Hematopoietic multipotent progenitor cell treated with erythropoietin and hydrocortisone succinate and interleukin-3 and kit ligand, for 15 days (in vitro differentiated cells): Measurements from ENCODE around the gene VIPR1.

Experiments
- DNase-seq: peaks from one replicate; pipeline ENCODE4 v3.0.0-alpha.2; 2015; ENCODE audit warnings: low spot score

VIPR1 gene, protein sequence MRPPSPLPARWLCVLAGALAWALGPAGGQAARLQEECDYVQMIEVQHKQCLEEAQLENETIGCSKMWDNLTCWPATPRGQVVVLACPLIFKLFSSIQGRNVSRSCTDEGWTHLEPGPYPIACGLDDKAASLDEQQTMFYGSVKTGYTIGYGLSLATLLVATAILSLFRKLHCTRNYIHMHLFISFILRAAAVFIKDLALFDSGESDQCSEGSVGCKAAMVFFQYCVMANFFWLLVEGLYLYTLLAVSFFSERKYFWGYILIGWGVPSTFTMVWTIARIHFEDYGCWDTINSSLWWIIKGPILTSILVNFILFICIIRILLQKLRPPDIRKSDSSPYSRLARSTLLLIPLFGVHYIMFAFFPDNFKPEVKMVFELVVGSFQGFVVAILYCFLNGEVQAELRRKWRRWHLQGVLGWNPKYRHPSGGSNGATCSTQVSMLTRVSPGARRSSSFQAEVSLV

DNA sequence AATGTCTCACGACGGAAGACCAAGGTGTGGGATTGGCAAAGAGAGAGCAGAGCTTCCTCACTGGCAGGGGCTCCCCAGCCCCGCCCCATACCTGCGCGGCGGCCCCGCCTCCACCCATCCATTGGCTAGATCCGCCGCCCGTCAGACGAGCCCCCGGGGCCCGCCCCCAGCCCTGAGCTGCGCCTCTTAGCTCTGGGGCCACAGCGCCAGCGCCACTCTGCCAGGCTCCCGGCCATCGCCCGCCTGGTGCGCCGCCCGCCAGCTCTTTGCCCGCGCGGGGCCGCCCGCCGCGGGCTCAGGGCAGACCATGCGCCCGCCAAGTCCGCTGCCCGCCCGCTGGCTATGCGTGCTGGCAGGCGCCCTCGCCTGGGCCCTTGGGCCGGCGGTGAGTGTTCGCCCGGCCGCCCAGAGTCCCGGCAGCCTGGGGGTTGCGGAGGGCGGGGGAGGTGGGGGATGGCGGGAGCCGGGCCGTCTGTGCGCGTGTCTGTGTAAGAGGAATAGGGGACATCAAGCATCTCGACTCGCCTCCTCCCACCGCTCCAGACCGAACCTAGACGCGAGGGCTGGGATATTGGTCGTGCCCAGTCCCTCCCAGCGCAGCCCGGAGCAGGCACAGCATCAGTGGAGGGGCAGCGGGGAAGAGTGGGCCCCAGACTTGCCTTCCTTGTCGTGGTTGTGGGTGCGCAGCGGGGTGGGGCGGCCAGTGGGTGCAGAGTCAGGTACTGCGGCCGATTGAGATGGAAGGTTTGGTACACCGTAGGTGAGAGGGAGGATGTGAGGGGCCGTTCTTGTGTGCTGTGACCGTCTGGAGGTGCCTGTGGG, at the start of gene VIPR1:
Gene VIPR1, plus strand, starts transcription at position 215 of the 822 bp plus-strand sequence. Its CDS starts 93 bp downstream, at position 308.
- peak; percentile 12 for DNase-seq

- no peak for DNase-seq
These were observed 46.2 kb upstream of the VIPR1 start for GRCh38 chr3:42456211-42456610.

- no peak for DNase-seq
These were observed 43.3 kb upstream of the VIPR1 start for GRCh38 chr3:42459151-42459550.

DNA sequence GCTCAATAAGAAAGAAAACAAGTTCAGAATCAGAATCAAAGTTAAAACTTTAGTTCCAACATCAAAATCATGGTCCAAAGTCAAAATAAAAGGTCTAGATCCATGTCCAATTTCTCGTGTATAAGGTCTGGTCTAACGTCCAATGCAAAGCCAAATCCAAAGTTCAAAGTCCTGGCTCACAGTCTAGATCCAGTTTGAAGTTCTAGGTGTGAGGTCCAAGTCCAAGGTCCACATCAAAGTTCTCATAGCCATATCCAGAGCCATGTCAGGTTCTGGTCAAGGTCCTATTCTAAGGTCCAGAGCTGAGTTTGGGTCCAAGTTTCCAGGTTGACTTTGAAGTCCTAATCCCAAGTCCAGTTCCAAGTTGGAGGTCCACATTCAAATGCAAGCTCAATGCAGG, 40.7 kb upstream of the VIPR1 start:
- DNase-seq, result no peak

DNA sequence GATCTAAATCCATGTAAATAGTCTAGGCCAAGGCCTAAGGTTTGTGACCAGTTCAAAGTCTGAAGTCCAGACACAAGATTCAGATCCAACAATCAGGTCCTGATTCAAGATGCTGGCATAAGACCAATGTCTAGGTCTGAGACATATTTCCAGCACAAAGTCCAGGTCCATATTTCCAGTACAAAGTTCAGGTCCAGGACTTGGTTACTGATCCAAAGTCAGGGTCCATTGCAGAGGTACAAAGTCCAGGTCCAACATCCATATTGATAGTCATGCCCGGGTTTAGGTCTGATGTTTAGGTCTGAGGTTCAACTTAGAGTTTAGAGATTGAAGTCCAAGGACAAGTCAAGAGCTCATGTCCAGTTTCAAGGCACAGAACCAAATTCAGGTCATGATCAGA, 39.4 kb upstream of the VIPR1 start:
- no peak for DNase-seq

DNA sequence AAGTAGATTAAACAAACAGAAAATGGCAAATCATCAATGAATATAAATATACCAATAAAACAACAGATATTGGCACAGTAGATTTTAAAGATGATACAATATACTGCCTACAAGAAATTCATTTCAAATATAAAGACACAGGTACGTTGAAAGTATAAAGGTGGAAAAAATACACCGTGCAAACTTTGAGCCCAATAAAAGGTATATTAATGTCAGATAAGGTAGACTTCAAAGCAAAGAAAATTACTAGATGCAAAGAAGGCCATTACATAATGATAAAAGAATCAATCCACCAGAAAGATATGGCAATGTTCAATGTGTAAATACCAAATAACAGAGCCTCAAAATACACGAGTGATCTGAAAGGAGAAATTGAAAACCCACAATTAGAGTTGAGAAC, 34.3 kb upstream of the VIPR1 start:
- DNase-seq, result no peak

DNA sequence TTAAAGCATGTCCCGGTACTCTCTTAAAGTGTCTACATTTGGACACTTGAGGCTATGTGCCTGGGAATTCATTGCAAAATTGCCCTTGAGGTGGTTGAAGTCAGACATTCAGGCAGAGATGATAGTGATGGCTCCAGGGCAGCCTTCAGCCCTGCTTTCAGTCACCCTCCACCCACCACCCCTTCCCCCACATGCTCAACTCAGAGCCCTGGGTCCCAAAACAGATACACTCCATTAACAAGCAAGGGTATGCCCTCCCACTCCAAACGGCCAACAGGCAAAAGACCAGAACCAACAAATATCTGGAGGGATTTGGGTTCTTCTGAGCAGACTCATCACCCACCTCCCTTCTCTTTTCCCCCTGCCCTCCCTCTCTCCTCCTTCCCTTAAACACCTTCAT, 29.9 kb upstream of the VIPR1 start:
- no peak for DNase-seq

GRCh38 chr3:42473083-42473932, 29.1 kb upstream of the VIPR1 start:
- DNase-seq, result no peak

- DNase-seq, result no peak
These were observed 26.0 kb upstream of the VIPR1 start for GRCh38 chr3:42476225-42477125.

GRCh38 chr3:42477696-42478095, 24.7 kb upstream of the VIPR1 start:
- no peak for DNase-seq

- DNase-seq, result no peak
These were observed 23.6 kb upstream of the VIPR1 start for GRCh38 chr3:42478830-42479229.

GRCh38 chr3:42486814-42487565, 15.5 kb upstream of the VIPR1 start:
- DNase-seq, result no peak

DNA sequence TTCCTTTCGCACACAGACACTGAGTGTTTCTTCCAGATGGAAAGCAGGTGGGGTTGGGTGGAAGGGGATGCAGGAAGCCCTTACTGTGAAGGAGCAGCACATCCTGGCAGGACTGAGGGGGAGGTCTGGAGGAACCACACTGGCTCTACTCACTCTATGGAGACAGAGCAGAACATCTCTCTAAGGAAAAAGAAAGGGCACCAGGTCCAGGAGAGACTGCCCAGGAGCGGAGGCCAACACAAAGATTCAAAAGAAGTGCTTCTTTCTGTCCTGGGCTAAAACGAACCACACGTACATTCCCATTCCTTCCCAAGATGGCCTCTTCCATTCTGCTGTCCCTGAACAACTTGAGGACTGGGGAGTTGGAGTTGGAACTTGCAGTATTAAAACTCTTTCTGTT, 13.8 kb upstream of the VIPR1 start:
- DNase-seq, result no peak

- no peak for DNase-seq
These were observed 13.1 kb upstream of the VIPR1 start for GRCh38 chr3:42489116-42489936.

DNA sequence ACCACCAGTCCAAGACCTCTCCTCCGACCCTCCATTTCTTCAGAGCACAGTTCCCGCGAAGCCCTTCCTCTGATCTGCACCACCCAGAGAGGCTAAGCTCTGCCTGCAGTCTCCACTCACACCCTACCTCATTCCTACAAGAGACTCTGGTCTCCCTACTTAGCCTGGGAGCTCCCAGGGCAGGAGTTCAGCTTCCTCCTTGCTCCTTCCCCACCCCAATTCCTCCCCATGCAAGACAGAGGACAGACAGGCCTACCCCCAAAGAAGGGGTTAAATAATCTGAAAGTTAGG, 12.6 kb upstream of the VIPR1 start:
- DNase-seq, result no peak

DNA sequence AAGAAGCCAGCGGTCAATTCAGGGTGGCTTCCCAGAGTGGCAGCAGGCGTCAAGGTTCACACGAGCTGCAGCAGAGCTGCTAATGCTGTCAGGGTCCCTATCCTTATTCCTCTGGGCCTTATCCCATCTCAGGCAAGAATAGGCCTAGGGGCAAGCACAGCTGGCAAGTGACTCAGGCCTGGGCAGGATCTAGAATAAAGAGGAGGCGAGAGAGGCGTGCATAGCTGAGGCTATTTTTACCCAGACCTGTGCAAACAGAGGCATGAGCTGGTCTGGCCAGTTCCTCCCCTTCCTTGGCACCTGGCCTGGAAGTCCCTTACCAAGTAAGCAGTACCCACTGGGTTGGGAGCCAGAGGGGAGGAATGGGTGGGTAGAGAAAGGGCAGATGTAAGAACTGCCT, 12.2 kb upstream of the VIPR1 start:
- DNase-seq, result no peak

GRCh38 chr3:42491881-42492507, 10.4 kb upstream of the VIPR1 start:
- no peak for DNase-seq

GRCh38 chr3:42492508-42493080, 9.8 kb upstream of the VIPR1 start:
- DNase-seq, result no peak
